Keratinocyte (primary cell): ENCODE measurements around the gene MC3R. TPM values are rescaled to one million over a fixed set of nuclear protein-coding genes. Genes with fewer than 3 reads are reported as not detected.

Experiments used
- DNase-seq: peaks from one replicate; pipeline ENCODE4 v3.0.0-alpha.2; 2011; ENCODE audit warnings: low read depth, missing footprints, low spot score
- FAIRE-seq: peaks from 2 replicates; lab custom pipeline; 2011; peaks lifted over from hg19 to GRCh38; lab: Jason Lieb, UNC
- H2AFZ ChIP-seq: 2 replicates; pipeline ENCODE4 v1.6.0; 2012; ENCODE audit warnings: low read length, control low read depth, inconsistent platforms; ENCODE audit not compliant: control insufficient read depth
- H3K27ac ChIP-seq: 2 replicates; pipeline ENCODE4 v1.5.1; 2011; ENCODE audit warnings: low read length; ENCODE audit not compliant: control insufficient read depth, insufficient read depth
- H3K27me3 ChIP-seq: 3 replicates; pipeline ENCODE4 v1.6.0; 2011; ENCODE audit warnings: low read length; ENCODE audit not compliant: control insufficient read depth, insufficient read depth; ENCODE audit errors: extremely low read depth
- H3K36me3 ChIP-seq, 2 experiments: 2 replicates in 1 of 2; 3 replicates in 1 of 2; pipeline ENCODE4 v1.5.1; 2011; ENCODE audit warnings: low read length in 2 of 2, mild to moderate bottlenecking in 1 of 2; ENCODE audit not compliant: control insufficient read depth in 2 of 2, insufficient read depth in 2 of 2; ENCODE audit errors: extremely low read depth in 1 of 2
- H3K4me1 ChIP-seq: 3 replicates; pipeline ENCODE4 v1.5.1; 2011; ENCODE audit warnings: low read length; ENCODE audit not compliant: control insufficient read depth, insufficient read depth; ENCODE audit errors: extremely low read depth
- H3K4me2 ChIP-seq: 3 replicates; pipeline ENCODE4 v1.6.0; 2011; ENCODE audit warnings: low read depth, low read length; ENCODE audit not compliant: control insufficient read depth, insufficient read depth; ENCODE audit errors: extremely low read depth
- H3K4me3 ChIP-seq, 3 experiments: fragments of 200-600 bp in 1 of 3; sonication (generic) in 1 of 3; 2 replicates in 2 of 3; 3 replicates in 1 of 3; pipeline ENCODE4 v1.5.1; 2011 to 2016; ENCODE audit warnings: low read length in 3 of 3, mild to moderate bottlenecking in 3 of 3, control low read depth in 2 of 3, inconsistent platforms in 1 of 3, low read depth in 1 of 3, mixed read lengths in 1 of 3, mixed run types in 1 of 3, moderate library complexity in 1 of 3; ENCODE audit not compliant: control insufficient read depth in 2 of 3, insufficient read depth in 2 of 3; ENCODE audit errors: extremely low read depth in 1 of 3
- H3K79me2 ChIP-seq: 2 replicates; pipeline ENCODE4 v1.6.0; 2012; ENCODE audit warnings: low read length; ENCODE audit not compliant: control insufficient read depth, insufficient read depth
- H3K9ac ChIP-seq: 3 replicates; pipeline ENCODE4 v1.6.0; 2011; ENCODE audit warnings: low read length; ENCODE audit not compliant: control insufficient read depth, insufficient read depth; ENCODE audit errors: extremely low read depth
- H3K9me1 ChIP-seq: 3 replicates; pipeline ENCODE4 v1.6.0; 2011; ENCODE audit warnings: low read length; ENCODE audit not compliant: control insufficient read depth, insufficient read depth; ENCODE audit errors: extremely low read depth
- H3K9me3 ChIP-seq: 2 replicates; pipeline ENCODE4 v1.5.1; 2012; ENCODE audit warnings: low read depth, low read length; ENCODE audit not compliant: control insufficient read depth
- H4K20me1 ChIP-seq: 3 replicates; pipeline ENCODE4 v1.6.0; 2011; ENCODE audit warnings: low read length; ENCODE audit not compliant: control insufficient read depth, insufficient read depth; ENCODE audit errors: extremely low read depth
- CTCF ChIP-seq, 3 experiments: IDR thresholded peaks in 1 of 3; conservative IDR thresholded peaks in 1 of 3; optimal IDR thresholded peaks in 1 of 3; 2 replicates in 2 of 3; 3 replicates in 1 of 3; pipeline versions ENCODE3 to v1.5.1; 2011; ENCODE audit warnings: low read length in 3 of 3, mild to moderate bottlenecking in 3 of 3, moderate library complexity in 2 of 3, control low read depth in 1 of 3, inconsistent platforms in 1 of 3; ENCODE audit not compliant: insufficient read depth in 2 of 3; ENCODE audit errors: extremely low read depth in 1 of 3
- EZH2 ChIP-seq: IDR thresholded peaks from one replicate; pipeline ENCODE4 v1.6.1; 2012; ENCODE audit warnings: inconsistent platforms, mild to moderate bottlenecking, low read length, moderate library complexity
- dilution Hi-C: fragments of 300-500 bp; cut with MboI; formaldehyde crosslinking; loops from one replicate; pipeline ENCODE4 v1.7.0; 2020; ENCODE audit warnings: low sequenced_read_pairs; ENCODE audit not compliant: extremely low pct_ligation_motif_present
- polyA plus RNA-seq, 5 experiments: library from polyadenylated mRNA; depleted of rRNA in 3 of 5; stranded (reverse) in 3 of 5; stranded (forward) in 1 of 5; unstranded in 1 of 5; fragments of >200 nt; gene quantifications; 1 replicate in 1 of 5; 2 replicates in 3 of 5; 3 replicates in 1 of 5; pipeline versions ENCODE4 v1.2.1 to v1.2.3, GENCODE V29; 2011 to 2012; ENCODE audit warnings: missing spikeins in 2 of 5, low read depth in 1 of 5, low replicate concordance in 1 of 5

MC3R gene
- polyA plus RNA-seq, 1 donor (not counting 4 experiments of a cell fraction or from before 2014, with no cell fraction given), result not detected

GRCh38 chr20:56273491-56273890, 25.0 kb downstream of the MC3R start:
- TF ChIP-seq CTCF (optimal IDR thresholded peaks at IDR 0.05 in 1 of 3, IDR thresholded peaks at IDR 0.05 in 1 of 3, conservative IDR thresholded peaks at IDR 0.05 in 1 of 3; ENCODE audit: extremely low read depth in 1 of 3, insufficient read depth in 2 of 3, low read length in 3 of 3) (no peak), EZH2 (no peak)
- no peak for FAIRE-seq
- H3K27me3 ChIP-seq, result no peaks in the 10 kb centered on the region

GRCh38 chr20:56274156-56274555, 25.6 kb downstream of the MC3R start:
- DNase-seq (no peak), FAIRE-seq (no peak)
- Histone ChIP-seq H3K9me1 (no peaks in the 10 kb centered on the region), H3K4me3 (no peak overlapping the region), H4K20me1 (no peaks in the 10 kb centered on the region), H3K27me3 (no peaks in the 10 kb centered on the region), H3K9me3 (no peaks in the 10 kb centered on the region), H3K36me3 (no peaks in the 10 kb centered on the region), H3K79me2 (no peaks in the 10 kb centered on the region), H3K27ac (no peak overlapping the region), H3K9ac (no peak overlapping the region), H3K4me2 (no peak overlapping the region), H2AFZ (no peak overlapping the region), H3K4me1 (no peaks in the 10 kb centered on the region)
- TF ChIP-seq CTCF (optimal IDR thresholded peaks at IDR 0.05 in 1 of 3, IDR thresholded peaks at IDR 0.05 in 1 of 3, conservative IDR thresholded peaks at IDR 0.05 in 1 of 3; ENCODE audit: extremely low read depth in 1 of 3, insufficient read depth in 2 of 3, low read length in 3 of 3), result no peak
- TF ChIP-seq EZH2, result no peak
- dilution Hi-C loops, result no loop called here

More at GRCh38 chr20:56273491-56273890, 25.0 kb downstream of the MC3R start:
- Histone ChIP-seq H3K9me3 (no peaks in the 10 kb centered on the region), H3K79me2 (no peaks in the 10 kb centered on the region), H3K36me3 (no peaks in the 10 kb centered on the region), H3K9ac (no peak overlapping the region), H3K4me2 (no peak overlapping the region), H3K27ac (no peak overlapping the region), H3K4me1 (no peaks in the 10 kb centered on the region), H3K4me3 (no peak overlapping the region), H2AFZ (no peak overlapping the region), H4K20me1 (no peaks in the 10 kb centered on the region), H3K9me1 (no peaks in the 10 kb centered on the region)
- dilution Hi-C loops, result no loop called here
- DNase-seq, result no peak
